22Rv1 (cell line): Measurements from ENCODE around the gene PIP5K1B.

ENCODE experiments used
- CTCF ChIP-seq: fragments of 450-650 bp; IDR thresholded peaks from 2 replicates; pipeline ENCODE4 v1.5.1; 2017; ENCODE audit warnings: mild to moderate bottlenecking
- ZFX ChIP-seq: fragments of 450-650 bp; IDR thresholded peaks from 2 replicates; pipeline ENCODE4 v1.6.1; 2017; ENCODE audit warnings: antibody characterized with exemption, borderline replicate concordance

- TF ChIP-seq CTCF (peak; percentile 17), ZFX (no peak)
Measured at GRCh38 chr9:68780380-68780712, 75.3 kb downstream of the PIP5K1B start.
